Measurements from ENCODE around the gene ASCL3.
"Not testable (repeated sequence)": the region's sequence is repeated elsewhere in the genome, so short reads cannot be mapped to it uniquely, and the experiment has no call there.

Gene ASCL3

DNA sequence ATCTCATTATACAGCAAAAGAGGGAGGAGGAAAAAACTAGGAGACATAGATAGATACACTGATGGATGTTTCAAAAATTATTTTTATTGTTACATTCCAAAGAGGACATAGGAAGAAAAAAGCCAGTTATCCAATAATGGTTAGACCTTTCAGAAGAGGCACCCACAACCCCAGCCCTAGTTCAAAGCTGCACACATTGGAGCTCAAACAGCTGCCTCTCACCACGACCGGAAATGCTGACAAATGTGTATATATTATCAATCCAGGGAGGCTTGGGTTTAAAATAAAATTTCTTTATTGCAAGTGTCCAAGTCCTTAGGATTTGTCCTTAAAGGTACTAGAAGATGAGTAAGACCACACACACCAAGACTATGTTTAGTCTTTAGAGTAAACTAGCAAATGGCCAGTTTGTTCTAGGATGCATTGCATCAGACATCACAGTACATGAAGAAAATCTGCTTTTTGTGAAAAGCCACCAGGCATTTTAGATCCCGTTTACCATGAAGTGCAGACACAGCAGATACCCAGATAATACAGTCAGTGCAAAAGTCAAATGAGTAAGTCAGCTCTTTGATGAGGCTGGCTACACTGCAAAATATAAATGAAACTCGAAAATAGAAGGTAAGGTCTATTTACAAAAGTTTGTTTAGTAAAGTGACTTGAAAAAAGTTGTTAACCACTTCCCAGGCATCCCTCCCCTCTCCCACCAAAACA, 4.6 kb upstream of the ASCL3 start:
- DNase-seq (ENCODE audit: low read depth in 2 of 2): no peak
- H3K4me3 ChIP-seq (replicated peaks in 1 of 2; ENCODE audit: low read depth in 2 of 2, low read length in 2 of 2): no peak overlapping the region
- TF ChIP-seq, protein P1, sequence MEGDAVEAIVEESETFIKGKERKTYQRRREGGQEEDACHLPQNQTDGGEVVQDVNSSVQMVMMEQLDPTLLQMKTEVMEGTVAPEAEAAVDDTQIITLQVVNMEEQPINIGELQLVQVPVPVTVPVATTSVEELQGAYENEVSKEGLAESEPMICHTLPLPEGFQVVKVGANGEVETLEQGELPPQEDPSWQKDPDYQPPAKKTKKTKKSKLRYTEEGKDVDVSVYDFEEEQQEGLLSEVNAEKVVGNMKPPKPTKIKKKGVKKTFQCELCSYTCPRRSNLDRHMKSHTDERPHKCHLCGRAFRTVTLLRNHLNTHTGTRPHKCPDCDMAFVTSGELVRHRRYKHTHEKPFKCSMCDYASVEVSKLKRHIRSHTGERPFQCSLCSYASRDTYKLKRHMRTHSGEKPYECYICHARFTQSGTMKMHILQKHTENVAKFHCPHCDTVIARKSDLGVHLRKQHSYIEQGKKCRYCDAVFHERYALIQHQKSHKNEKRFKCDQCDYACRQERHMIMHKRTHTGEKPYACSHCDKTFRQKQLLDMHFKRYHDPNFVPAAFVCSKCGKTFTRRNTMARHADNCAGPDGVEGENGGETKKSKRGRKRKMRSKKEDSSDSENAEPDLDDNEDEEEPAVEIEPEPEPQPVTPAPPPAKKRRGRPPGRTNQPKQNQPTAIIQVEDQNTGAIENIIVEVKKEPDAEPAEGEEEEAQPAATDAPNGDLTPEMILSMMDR (IDR thresholded peaks at IDR 0.05; ENCODE audit: low read depth, low read length): no peak

DNA sequence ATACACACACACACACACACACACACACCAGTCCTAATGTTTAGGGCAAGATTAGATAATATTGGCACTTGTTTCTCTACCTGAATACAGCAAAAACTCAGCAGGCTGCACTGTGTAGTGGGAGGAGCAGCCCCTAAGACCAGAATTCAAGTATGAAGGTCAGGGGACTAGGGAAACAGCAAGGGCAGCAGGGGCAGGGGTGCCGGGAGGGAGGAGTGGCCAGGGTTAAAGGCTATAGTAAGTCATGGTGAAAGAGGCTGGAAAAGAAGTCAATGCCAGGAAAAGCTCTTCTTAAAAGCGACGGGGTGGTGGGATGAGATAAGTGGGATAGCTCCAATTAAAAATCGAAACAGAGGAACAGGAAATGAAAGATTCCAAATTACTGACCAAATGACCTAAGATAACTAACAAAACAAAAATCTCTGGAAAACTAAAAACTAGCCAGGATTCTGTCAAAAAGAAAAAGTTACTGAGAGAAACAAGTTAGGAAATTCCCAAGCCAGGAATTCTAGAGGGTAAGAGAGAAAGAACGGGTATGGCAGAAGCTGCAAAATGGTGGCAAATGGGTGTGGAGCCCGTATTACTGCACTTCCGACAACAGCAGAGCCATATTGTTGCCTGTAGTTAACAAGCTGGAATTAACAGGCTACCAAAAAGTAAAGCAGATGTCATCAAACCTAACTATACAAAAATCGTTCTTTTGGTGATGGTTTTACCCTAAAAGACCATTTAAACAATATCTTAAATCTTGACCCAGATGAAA, 1.3 kb downstream of the ASCL3 start:
- no peak overlapping the region for H3K4me3 ChIP-seq (replicated peaks in 1 of 2; ENCODE audit: low read depth in 2 of 2, low read length in 2 of 2)
- no peak for DNase-seq (ENCODE audit: low read depth in 2 of 2)
- TF ChIP-seq, protein P1 (IDR thresholded peaks at IDR 0.05; ENCODE audit: low read depth, low read length): no peak

DNA sequence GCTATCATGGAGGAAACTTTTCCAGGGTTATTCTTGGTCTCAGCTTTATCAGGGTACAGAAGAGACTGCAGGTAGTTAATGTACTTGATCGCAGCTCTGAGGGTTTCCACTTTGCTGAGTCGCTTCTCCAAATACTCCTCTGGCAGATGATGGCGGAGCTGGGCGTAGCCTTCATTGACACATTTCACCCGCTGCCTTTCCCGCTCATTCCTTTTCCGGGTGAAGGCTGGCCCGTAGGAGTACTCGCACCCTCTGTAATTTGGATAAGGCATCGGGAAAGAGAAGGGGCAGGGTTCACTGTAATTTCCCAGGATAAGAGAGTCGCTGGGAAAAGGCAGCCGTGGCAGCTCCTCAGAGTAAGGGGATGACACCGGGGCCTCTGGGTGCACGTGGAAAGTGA, 5.2 kb downstream of the ASCL3 start:
- DNase-seq (ENCODE audit: low read depth in 2 of 2): no peak
- H3K4me3 ChIP-seq (replicated peaks in 1 of 2; ENCODE audit: low read depth in 2 of 2, low read length in 2 of 2): no peak overlapping the region
- TF ChIP-seq, protein P1 (IDR thresholded peaks at IDR 0.05; ENCODE audit: low read depth, low read length): no peak

DNA sequence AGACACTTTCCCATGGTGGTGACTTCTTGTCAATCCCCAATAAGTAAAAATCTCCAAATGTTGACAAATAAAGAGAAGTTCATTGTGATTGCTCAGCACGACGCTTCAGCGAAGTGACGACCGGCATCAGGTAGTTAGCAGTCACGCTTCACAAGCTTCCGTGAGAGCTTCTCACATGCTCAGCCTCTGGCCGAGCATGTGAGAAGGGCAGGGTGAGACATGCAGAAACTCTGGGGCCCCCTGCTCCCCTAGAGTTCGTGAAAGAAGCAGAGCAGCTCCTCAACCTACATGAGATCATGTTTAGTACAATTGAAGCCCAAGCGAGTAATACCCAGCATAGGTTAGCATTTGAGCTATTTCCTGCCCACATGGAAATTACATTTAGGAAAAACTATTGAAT, 5.7 kb downstream of the ASCL3 start:
- H3K4me3 ChIP-seq (replicated peaks in 1 of 2; ENCODE audit: low read depth in 2 of 2, low read length in 2 of 2): no peak overlapping the region
- TF ChIP-seq, protein P1 (IDR thresholded peaks at IDR 0.05; ENCODE audit: low read depth, low read length): no peak
- no peak for DNase-seq (ENCODE audit: low read depth in 2 of 2)

DNA sequence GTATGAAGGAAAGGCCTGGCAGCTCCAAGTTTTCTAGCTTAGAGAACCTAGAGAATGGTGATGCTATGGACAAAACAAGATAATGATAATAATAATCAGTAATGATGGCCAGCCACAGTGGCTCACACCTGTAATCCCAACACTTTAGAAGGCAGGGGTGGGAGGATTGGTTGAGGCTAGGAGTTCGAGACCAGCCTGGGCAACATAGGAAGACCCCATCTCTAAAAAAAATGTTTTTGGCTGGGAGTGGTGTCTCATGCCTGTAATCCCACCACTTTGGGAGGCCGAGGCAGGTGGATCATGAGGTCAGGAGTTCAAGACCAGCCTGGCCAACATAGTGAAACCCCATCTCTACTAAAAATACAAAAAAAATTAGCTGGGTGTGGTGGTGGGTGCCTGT, 7.0 kb downstream of the ASCL3 start:
- H3K4me3 ChIP-seq (replicated peaks in 1 of 2; ENCODE audit: low read depth in 2 of 2, low read length in 2 of 2); DNase-seq (ENCODE audit: low read depth in 2 of 2): not testable (repeated sequence)

DNA sequence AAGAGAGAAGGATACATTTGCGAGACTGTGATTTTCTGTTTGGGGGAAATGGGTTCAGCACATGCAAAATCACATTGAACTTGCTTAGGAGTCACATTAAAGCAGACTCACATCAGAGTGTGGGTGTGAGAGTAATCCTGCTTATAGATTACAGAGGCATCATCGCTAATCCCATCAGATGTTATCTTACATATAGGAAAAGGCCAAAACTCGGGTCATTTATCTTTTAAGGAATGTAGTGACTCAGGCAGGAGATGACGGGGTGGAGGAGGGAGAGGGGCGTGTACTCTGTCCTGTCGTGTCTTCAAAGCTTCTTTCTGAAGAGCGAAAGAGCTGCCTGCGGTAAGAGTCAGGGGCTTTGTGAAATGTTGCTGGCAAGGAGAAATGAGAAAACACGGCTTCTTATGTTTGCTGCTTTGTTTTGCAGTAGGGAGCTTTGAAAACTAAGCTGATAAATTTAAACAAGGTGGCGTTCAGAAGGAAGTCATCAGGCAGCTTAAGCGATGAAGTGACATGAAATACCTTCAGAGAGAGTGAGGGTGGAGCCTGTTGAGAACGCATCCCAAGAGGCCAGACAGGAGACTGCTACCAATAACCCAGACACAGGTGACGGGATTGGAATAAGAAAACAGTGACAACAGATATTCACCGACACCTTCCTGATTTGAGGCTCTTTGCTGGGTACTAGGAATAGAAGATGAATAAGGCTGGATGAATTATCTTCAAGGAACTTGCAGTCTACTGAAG, 7.9 kb downstream of the ASCL3 start:
- no peak overlapping the region for H3K4me3 ChIP-seq (replicated peaks in 1 of 2; ENCODE audit: low read depth in 2 of 2, low read length in 2 of 2)
- TF ChIP-seq, protein P1 (IDR thresholded peaks at IDR 0.05; ENCODE audit: low read depth, low read length): no peak
- DNase-seq (ENCODE audit: low read depth in 2 of 2): peak; percentile 65 to 66

DNA sequence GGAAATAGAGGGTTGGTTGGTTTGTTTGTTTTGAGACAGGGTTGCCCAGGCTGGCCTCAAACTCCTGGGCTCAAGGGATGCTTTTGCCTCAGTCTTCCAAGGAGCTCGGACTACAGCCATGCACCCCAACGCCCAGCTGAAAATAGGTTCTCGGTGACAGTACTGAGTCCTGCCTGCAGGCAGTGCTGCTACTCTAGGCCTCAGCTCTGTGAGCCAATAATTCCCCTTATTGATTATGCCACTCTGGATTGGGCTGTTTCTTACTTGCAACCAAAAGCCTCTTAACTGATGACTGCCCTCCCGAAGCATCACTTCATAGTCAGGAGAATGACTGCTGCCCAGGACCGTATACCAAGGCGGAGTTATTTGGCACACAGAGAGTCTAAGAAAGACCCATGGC, 8.9 kb downstream of the ASCL3 start:
- TF ChIP-seq, protein P1 (IDR thresholded peaks at IDR 0.05; ENCODE audit: low read depth, low read length): peak; percentile 26
- no peak overlapping the region for H3K4me3 ChIP-seq (replicated peaks in 1 of 2; ENCODE audit: low read depth in 2 of 2, low read length in 2 of 2)
- no peak for DNase-seq (ENCODE audit: low read depth in 2 of 2)

All from cardiac fibroblast (primary cell).